Activated T-cell treated with anti-CD3 and anti-CD28 coated beads, Interleukin-2, amount 50 U/mL, for 1 hour (primary cell): ENCODE measurements around the gene SEC14L5.
"Not testable (repeated sequence)": the region's sequence is repeated elsewhere in the genome, so short reads cannot be mapped to it uniquely, and the experiment has no call there.

Experiments
- DNase-seq: peaks from one replicate; pipeline ENCODE4 v3.0.0-alpha.2; 2020

Gene SEC14L5

GRCh38 chr16:4954714-4955113 is 3.4 kb upstream of the SEC14L5 start:
- no peak for DNase-seq

- no peak for DNase-seq
Observed at GRCh38 chr16:4957420-4957719, 760 bp upstream of the SEC14L5 start.

- DNase-seq, result no peak
Observed at GRCh38 chr16:4958510-4959438, 644 bp downstream of the SEC14L5 start.

GRCh38 chr16:4960579-4960978 is 2.4 kb downstream of the SEC14L5 start:
- DNase-seq, result no peak

- DNase-seq, result no peak
Observed at GRCh38 chr16:4962716-4963115, 4.6 kb downstream of the SEC14L5 start.

GRCh38 chr16:4963527-4963926 is 5.4 kb downstream of the SEC14L5 start:
- DNase-seq, result not testable (repeated sequence)

GRCh38 chr16:4966736-4967453 is 8.8 kb downstream of the SEC14L5 start:
- DNase-seq, result no peak

- not testable (repeated sequence) for DNase-seq
Observed at GRCh38 chr16:4968278-4968677, 10.1 kb downstream of the SEC14L5 start.

GRCh38 chr16:4968879-4969483 is 10.9 kb downstream of the SEC14L5 start:
- DNase-seq, result no peak

GRCh38 chr16:4970010-4970409 is 11.9 kb downstream of the SEC14L5 start:
- no peak for DNase-seq

- DNase-seq, result no peak
Observed at GRCh38 chr16:4972938-4973587, 14.9 kb downstream of the SEC14L5 start.

GRCh38 chr16:4976079-4976478 is 17.9 kb downstream of the SEC14L5 start:
- no peak for DNase-seq

GRCh38 chr16:4976611-4977145 is 18.5 kb downstream of the SEC14L5 start:
- no peak for DNase-seq

GRCh38 chr16:4979164-4979563 is 21.0 kb downstream of the SEC14L5 start:
- DNase-seq, result no peak

GRCh38 chr16:4979736-4980660 is 21.9 kb downstream of the SEC14L5 start:
- DNase-seq, result no peak

- no peak for DNase-seq
Observed at GRCh38 chr16:4980691-4981090, 22.6 kb downstream of the SEC14L5 start.

- no peak for DNase-seq
Observed at GRCh38 chr16:4981473-4981872, 23.3 kb downstream of the SEC14L5 start.

- DNase-seq, result no peak
Observed at GRCh38 chr16:4982056-4982867, 24.1 kb downstream of the SEC14L5 start.

GRCh38 chr16:4984174-4984990 is 26.3 kb downstream of the SEC14L5 start:
- DNase-seq, result no peak

GRCh38 chr16:4987250-4987579 is 29.1 kb downstream of the SEC14L5 start:
- DNase-seq, result no peak
